ENCODE results near the gene KXD1.

The KXD1 gene

GRCh38 chr19:18523841-18524240, 33.8 kb upstream of the KXD1 start:
- Histone ChIP-seq H3K36me3 (ENCODE audit: control insufficient read depth, low read length) (peaks cover 8% of the 10 kb centered on the region), H3K4me3 (ENCODE audit: low read length) (no peak overlapping the region), H3K4me1 (ENCODE audit: control insufficient read depth, low read length) (peaks cover 10% of the 10 kb centered on the region), H3K27me3 (ENCODE audit: control insufficient read depth, low read length) (no peaks in the 10 kb centered on the region), H3K79me2 (ENCODE audit: control insufficient read depth, low read length) (peaks cover 30% of the 10 kb centered on the region), H3K9me2 (replicated peaks; ENCODE audit: control insufficient read depth, low read length) (no peaks in the 10 kb centered on the region), H4K20me1 (ENCODE audit: control insufficient read depth, insufficient read depth, low read depth, low read length) (no peaks in the 10 kb centered on the region), H3K4me2 (ENCODE audit: low read length) (no peak overlapping the region), H3K9me3 (ENCODE audit: control insufficient read depth, insufficient read depth, low read length) (no peaks in the 10 kb centered on the region), H3F3A (ENCODE audit: control insufficient read depth, insufficient read depth) (no peaks in the 10 kb centered on the region), H3K27ac (ENCODE audit: low read depth, low read length) (no peak overlapping the region)
- TF ChIP-seq EZH2phosphoT487 (IDR thresholded peaks at IDR 0.05; ENCODE audit: borderline replicate concordance, low read length): no peak
- no peak for TF ChIP-seq CTCF (IDR thresholded peaks at IDR 0.05; ENCODE audit: low read depth, low read length, poor library complexity, severe bottlenecking)

GRCh38 chr19:18526316-18526715, 31.4 kb upstream of the KXD1 start:
- Histone ChIP-seq H3K79me2 (ENCODE audit: control insufficient read depth, low read length) (peaks cover 5% of the 10 kb centered on the region), H3K4me1 (ENCODE audit: control insufficient read depth, low read length) (peaks cover 5% of the 10 kb centered on the region), H3K36me3 (ENCODE audit: control insufficient read depth, low read length) (peaks cover 6% of the 10 kb centered on the region), H3K9me2 (replicated peaks; ENCODE audit: control insufficient read depth, low read length) (no peaks in the 10 kb centered on the region), H3K27ac (ENCODE audit: low read depth, low read length) (no peak overlapping the region), H4K20me1 (ENCODE audit: control insufficient read depth, insufficient read depth, low read depth, low read length) (no peaks in the 10 kb centered on the region), H3K9me3 (ENCODE audit: control insufficient read depth, insufficient read depth, low read length) (no peaks in the 10 kb centered on the region), H3K4me3 (ENCODE audit: low read length) (no peak overlapping the region), H3F3A (ENCODE audit: control insufficient read depth, insufficient read depth) (no peaks in the 10 kb centered on the region), H3K4me2 (ENCODE audit: low read length) (no peak overlapping the region), H3K27me3 (ENCODE audit: control insufficient read depth, low read length) (no peaks in the 10 kb centered on the region)
- no peak for TF ChIP-seq EZH2phosphoT487 (IDR thresholded peaks at IDR 0.05; ENCODE audit: borderline replicate concordance, low read length)
- TF ChIP-seq CTCF (IDR thresholded peaks at IDR 0.05; ENCODE audit: low read depth, low read length, poor library complexity, severe bottlenecking): no peak

- Histone ChIP-seq H3K9me2 (replicated peaks; ENCODE audit: control insufficient read depth, low read length) (no peaks in the 10 kb centered on the region), H3K4me1 (ENCODE audit: control insufficient read depth, low read length) (no peaks in the 10 kb centered on the region), H3K36me3 (ENCODE audit: control insufficient read depth, low read length) (peaks cover 11% of the 10 kb centered on the region), H3K4me3 (ENCODE audit: low read length) (no peak overlapping the region), H3K27ac (ENCODE audit: low read depth, low read length) (no peak overlapping the region), H3F3A (ENCODE audit: control insufficient read depth, insufficient read depth) (no peaks in the 10 kb centered on the region), H4K20me1 (ENCODE audit: control insufficient read depth, insufficient read depth, low read depth, low read length) (0 out of 2 replicates have a peak, but pooled peaks cover 3% of the 10 kb centered on the region), H3K4me2 (ENCODE audit: low read length) (no peak overlapping the region), H3K79me2 (ENCODE audit: control insufficient read depth, low read length) (no peaks in the 10 kb centered on the region), H3K9me3 (ENCODE audit: control insufficient read depth, insufficient read depth, low read length) (no peaks in the 10 kb centered on the region), H3K27me3 (ENCODE audit: control insufficient read depth, low read length) (no peaks in the 10 kb centered on the region)
- TF ChIP-seq EZH2phosphoT487 (IDR thresholded peaks at IDR 0.05; ENCODE audit: borderline replicate concordance, low read length) (no peak), CTCF (IDR thresholded peaks at IDR 0.05; ENCODE audit: low read depth, low read length, poor library complexity, severe bottlenecking) (no peak)
These were observed 27.9 kb upstream of the KXD1 start for GRCh38 chr19:18529782-18530181.
